Activated CD4-positive, alpha-beta T cell treated with anti-CD3 and anti-CD28 coated beads, Interleukin-2, amount 50 U/mL, for 1 hour (primary cell): ENCODE measurements around the gene ENPP3.
"Not testable (repeated sequence)": the region's sequence is repeated elsewhere in the genome, so short reads cannot be mapped to it uniquely, and the experiment has no call there.

Experiments
- DNase-seq: peaks from one replicate; pipeline ENCODE4 v3.0.0-alpha.2; 2020

Gene ENPP3

DNA sequence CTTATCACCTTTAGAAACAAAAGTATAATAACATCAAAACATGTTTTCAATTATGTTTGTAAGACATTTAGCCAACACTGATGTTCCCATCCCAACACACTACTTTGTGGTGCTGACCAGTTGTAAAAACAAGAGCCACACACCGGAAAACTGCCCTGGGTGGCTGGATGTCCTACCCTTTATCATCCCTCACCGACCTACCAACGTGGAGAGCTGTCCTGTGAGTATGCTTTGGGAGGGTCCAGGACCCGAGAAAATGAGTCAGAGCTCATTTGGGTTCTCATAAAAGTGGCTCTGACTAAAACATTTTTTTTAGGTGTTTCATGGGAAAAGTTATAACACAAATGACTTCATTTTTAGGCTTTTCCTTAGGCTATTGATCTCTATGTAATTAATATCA is 103.1 kb downstream of the ENPP3 start:
- no peak for DNase-seq

DNA sequence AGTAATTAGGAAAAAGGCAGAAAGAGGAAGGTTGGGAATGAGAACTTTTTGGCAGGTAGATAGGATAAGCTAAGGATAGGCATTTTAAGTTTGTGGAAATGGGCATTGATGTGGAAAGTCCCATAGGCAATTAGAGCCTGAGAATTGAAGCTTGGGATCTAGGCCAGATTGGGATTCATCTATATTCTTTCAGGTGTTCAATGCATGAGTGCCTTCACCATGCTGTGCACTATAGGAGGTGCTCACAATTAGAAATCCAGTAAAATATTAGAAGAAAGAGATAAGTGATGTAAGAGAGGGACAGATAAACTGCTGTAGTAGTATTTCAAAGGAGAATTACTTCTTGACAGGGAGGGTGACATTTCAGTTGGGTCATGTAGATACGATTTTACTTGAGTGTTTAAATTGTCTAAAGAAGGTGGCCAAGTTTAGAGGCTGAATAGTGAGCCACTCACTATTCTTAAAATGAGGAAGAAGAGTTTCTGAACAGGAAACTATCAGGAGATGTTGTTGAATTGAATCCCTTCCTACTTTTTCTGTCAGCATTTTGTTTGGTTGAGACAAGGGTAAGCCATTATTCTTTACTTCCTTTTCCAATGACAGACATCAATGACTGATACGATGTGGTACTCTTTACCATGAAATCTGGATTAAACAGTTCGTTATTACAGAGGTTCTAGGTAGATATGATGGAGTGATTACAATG is 104.7 kb downstream of the ENPP3 start:
- DNase-seq, result no peak

DNA sequence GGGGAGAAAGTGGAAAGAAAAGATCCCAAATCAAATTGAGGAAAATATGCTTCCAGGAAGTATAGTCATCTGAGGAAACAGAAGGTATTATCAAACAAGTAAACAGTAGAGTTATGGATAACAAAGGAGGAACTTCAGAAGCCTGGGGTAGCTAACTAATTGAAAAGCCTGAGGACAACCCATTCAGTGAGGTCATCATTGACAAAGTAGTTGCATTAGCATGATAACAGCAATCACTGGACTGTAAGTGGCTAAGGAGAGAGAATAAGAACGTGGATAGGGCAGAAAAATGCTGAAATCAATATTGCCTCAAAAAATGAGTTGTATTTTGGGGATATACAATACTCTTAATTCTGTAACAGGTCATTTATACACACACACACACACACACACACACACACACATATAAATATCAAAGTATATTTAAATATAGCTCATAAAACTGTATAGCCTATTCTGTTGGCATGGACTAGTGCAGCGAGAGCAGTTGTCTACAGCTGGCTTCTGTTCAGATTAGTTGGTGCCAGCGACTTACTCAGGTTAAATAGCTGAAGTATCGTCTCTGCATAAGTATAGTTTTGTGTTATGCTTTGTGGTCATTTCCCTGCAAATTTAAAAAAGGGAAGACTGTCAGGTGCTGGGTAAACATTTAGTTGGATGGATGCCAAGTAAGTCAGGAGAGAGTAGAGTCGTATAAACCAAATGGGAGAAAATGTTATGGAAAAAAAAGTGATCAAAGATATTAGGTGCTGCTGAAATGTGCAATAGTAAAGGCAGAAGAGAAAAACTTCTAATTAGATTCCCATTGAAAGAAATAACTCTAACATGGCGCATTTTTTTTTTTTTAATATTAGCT is 107.6 kb downstream of the ENPP3 start:
- no peak for DNase-seq

DNA sequence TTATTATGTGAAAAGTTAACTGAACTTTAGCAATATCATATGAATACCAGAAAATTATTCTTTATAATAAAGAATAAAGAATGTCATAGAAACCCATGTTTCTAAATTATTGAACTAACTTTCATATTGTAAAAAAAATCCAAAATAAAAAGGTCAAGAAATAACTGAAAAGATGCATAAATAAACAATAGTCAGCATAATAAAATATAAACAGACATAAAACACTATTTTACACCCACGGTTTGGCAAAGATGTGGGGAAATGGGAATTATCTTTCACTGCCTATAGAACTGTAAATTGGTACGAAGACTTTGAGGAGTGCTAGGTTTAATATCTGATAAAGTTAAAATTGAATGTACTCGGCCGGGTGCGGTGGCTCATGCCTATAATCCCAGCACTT is 108.4 kb downstream of the ENPP3 start:
- DNase-seq, result no peak

DNA sequence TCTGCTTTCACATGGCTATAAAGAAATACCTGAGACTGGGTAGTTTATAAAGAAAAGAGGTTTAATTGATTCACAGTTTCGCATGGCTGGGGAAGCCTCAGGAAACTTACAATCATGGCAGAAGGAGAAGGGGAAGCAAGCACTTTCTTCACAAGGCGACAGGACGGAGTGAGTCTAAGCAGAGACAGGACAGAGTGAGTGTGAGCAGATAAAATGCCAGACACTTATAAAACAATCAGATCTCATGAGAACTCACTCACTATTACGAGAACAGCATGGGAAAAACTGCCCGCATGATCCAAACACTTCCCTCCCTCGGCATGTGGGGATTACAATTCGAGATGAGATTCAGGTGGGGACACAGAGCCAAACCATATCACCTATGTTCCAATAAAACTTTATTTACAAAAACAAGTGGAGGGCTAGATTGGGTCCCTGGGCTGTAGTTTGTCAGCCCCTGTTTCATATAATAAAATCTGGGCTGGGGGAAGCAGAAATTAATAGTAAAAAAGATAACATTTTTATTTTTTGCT is 110.8 kb downstream of the ENPP3 start:
- no peak for DNase-seq

GRCh38 chr6:131749023-131749422 is 111.9 kb downstream of the ENPP3 start:
- DNase-seq, result no peak

DNA sequence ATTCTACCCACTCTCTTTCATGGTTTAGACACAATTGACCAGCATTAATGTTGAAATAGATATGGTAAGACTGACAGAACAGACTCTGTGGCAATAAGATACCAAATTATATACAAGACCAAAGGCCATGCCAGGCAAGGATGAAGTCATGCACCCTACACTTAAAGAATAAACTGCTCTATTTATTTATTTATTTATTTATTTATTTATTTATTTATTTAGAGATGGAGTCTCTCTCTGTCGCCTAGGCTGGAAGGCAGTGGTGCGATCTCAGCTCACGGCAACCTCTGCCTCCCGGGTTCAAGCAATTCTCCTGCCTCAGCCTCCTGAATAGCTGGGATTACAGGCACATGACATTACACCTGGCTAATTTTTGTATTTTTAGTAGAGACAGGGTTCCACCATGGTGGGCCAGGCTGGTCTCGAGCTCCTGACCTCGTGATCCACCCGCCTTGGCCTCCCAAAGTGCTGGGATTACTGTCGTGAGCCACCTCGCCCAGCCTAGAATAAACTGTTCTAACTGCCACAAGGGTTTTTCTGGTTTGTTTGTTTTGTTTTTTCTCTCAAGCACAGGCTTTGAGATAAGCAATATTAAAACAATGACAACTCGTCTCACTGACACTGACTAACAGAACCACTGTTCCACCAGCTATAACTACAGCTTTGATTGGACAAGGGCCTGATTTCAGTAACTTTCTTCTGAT is 114.1 kb downstream of the ENPP3 start:
- DNase-seq, result not testable (repeated sequence)

DNA sequence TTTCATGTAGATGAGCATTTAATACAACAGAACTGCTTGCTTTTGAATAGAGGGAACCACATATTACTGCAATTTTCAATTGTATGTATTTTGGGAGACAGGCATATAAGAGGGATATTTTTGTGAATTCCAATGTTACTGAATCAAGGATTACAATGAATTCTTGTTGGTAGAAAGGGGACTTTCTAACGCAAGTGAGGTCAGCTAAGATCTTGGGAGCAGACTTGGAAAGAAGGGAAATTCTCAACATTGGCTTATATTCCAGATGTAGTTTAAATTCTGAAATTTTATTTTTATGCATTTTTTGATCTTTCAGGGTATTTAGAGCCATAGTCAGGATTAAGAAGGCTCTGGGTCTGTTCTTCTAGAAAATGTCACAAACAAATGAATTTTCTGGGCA is 117.0 kb downstream of the ENPP3 start:
- DNase-seq, result no peak

- no peak for DNase-seq
Measured at GRCh38 chr6:131754715-131755567, 117.8 kb downstream of the ENPP3 start.

- no peak for DNase-seq
Measured at GRCh38 chr6:131755597-131755996, 118.5 kb downstream of the ENPP3 start.

GRCh38 chr6:131756039-131756438 is 118.9 kb downstream of the ENPP3 start:
- no peak for DNase-seq

DNA sequence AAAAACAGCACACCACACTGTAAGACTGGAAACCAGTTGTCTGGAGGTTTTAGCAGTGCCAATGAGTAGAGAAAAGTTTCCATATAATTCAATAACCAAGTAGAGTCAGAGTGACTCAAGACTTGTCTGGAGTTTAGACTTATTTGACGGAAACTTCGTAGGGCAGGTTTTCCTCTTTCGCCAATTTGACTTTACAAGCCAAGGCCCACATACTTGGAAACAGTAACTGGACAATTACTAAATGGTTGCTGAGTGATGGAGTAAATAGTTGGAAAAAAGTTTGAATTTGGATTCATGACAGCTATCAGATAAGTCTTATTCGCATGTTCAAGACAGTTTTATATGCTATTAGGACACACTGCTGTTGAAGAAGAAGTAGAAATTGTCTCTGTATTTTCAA is 121.8 kb downstream of the ENPP3 start:
- DNase-seq, result no peak

DNA sequence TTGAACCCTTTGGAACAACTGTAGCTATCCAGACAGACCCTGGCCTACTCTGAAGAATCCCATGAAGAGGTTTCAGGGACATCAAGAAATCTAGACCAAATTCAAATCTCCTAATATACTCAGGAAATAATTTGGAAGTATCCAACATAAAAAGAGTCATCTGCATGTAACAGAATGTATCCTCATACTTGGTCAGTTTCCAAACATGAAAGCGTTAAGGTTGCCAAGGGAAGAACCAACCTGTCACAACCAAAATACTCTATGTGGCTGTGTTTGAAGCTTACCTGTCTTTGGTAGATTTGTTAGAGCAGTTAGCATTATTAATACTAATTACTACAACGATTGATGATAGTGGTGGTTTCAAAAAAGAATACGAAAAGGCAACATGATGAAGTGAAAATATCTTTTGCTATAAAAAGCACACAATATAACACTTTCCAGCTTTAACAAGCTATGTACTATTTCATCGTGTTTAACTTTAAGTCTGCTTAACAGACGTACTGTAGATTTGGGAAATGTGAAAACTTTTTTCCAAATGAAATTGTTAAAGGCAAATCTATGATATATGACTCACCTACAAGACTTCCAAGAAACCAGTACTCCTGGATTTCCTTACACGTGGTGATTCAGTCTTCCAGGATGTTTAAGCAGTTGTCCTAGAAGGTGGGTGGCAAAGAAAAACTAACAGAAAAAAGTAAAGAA is 124.1 kb downstream of the ENPP3 start:
- DNase-seq, result no peak

DNA sequence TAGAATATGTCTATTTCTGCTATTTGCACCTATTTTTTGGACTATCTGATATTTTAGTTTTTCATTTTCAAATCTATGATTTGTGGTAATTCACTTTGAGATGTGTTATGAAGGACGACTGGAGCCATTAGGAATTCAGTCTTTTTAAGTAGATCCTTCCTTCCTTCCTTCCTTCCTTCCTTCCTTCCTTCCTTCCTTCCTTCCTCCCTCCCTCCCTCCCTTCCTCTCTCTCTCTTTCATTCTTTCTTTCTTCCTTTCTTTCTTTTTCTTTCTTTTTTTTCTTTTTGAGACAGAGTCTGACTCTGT is 124.6 kb downstream of the ENPP3 start:
- DNase-seq, result no peak

DNA sequence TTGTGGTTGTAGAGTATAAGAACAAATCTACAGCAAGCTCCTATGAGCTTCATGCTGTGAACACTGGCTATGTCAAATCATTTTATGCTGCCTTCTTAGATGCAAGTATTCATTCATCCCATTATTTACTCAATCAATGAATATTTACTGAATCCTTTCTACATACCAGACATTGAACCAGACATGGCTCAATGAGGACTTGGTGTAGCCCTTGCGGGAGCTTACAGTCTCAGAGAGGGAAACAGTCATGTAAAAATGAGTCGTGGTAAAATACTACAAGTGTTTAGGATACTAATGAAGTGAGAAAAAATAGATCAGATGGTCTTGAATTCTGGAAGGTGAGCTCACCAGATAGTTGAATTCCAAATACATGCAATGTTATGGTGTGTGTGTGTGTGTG is 125.9 kb downstream of the ENPP3 start:
- no peak for DNase-seq

GRCh38 chr6:131763749-131764148 is 126.6 kb downstream of the ENPP3 start:
- no peak for DNase-seq

DNA sequence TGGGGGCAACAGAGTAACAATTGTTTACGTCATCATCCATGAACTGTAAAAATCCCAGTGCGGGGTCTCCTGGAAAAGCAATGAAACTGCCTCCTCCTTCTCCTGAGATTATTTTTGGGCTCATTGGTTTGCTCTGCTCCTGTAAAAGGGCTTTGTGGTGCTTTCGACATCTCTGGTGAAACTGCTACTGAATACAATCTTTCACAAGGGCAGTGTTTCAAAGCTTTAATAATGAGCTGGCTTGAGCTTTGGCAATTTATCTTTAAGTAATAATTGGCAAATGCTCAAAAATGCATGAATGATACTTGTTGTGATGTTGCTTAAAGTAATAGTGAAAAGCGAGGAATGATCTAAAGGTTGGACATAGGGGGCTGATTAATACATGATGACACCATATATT is 127.2 kb downstream of the ENPP3 start:
- no peak for DNase-seq

GRCh38 chr6:131765081-131765803 is 128.1 kb downstream of the ENPP3 start:
- DNase-seq, result no peak

DNA sequence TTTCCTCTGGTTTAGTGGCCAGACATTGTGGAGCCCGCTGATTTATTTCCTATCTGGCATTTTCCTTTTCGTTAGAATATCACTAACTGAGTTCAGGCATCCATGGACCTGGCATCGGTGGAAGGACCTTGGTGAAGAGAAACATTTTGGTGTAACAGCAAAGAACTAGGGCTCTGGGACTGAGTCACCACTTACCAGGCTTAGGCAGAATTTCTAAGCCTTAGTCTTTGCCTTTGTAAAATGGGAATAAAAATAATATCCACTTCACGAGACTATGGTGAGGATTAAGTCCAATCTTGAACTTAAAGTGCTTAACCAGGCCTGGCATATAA is 128.7 kb downstream of the ENPP3 start:
- no peak for DNase-seq

DNA sequence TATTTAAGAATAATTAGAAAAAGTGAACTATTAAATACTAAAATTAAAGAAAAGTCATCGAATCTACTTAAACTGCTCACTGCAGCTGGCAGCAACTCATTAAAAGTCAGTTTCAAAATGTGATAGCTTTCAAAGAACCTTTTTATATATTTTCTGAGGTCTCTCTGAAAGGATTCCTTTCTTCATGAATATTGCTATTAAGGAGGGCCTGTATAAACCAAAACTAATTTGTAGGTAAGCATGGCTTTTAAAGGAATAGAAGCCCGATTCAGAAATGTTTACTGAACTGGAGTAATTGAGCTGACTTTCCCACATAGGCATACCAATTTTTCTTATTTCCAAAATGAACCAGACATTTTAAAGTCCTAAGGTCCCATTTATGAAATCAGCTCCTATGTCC is 129.5 kb downstream of the ENPP3 start:
- DNase-seq, result no peak

- DNase-seq, result no peak
Measured at GRCh38 chr6:131768964-131769363, 131.9 kb downstream of the ENPP3 start.
